HG02885 (cell line): ENCODE data around the gene CCNT1.
"Not testable (repeated sequence)": the region's sequence is repeated elsewhere in the genome, so short reads cannot be mapped to it uniquely, and the experiment has no call there.

ENCODE experiments used
- ATAC-seq: cut with Tn5 transposase; IDR thresholded peaks from one replicate; pipeline ENCODE4 v1.9.1; 2021; ENCODE audit warnings: mild to moderate bottlenecking; ENCODE audit not compliant: unreplicated experiment, poor library complexity

CCNT1 gene

GRCh38 chr12:48716493-48717251 is at the start of gene CCNT1:
Gene CCNT1, minus strand, starts transcription at chr12:48716707. Its CDS starts 32 bp downstream, at chr12:48716675.
- peak; percentile 98 for ATAC-seq

- ATAC-seq: peak; percentile 85
Observed at GRCh38 chr12:48765753-48766162, 49.3 kb upstream of the CCNT1 start.

GRCh38 chr12:48764521-48764920 is 48.0 kb upstream of the CCNT1 start:
- no peak for ATAC-seq

GRCh38 chr12:48758737-48759136 is 42.2 kb upstream of the CCNT1 start:
- ATAC-seq: no peak

- ATAC-seq: no peak
Observed at GRCh38 chr12:48758186-48758585, 41.7 kb upstream of the CCNT1 start.

GRCh38 chr12:48750769-48751356 is 34.4 kb upstream of the CCNT1 start:
- ATAC-seq: no peak

- ATAC-seq: no peak
Observed at GRCh38 chr12:48750215-48750614, 33.7 kb upstream of the CCNT1 start.

- no peak for ATAC-seq
Observed at GRCh38 chr12:48744251-48745008, 27.9 kb upstream of the CCNT1 start.

GRCh38 chr12:48739618-48740269 is 23.2 kb upstream of the CCNT1 start:
- ATAC-seq: no peak

- ATAC-seq: no peak
Observed at GRCh38 chr12:48736456-48736855, 19.9 kb upstream of the CCNT1 start.

GRCh38 chr12:48728807-48729206 is 12.3 kb upstream of the CCNT1 start:
- ATAC-seq: no peak

GRCh38 chr12:48720737-48721136 is 4.2 kb upstream of the CCNT1 start:
- not testable (repeated sequence) for ATAC-seq

GRCh38 chr12:48720171-48720570 is 3.7 kb upstream of the CCNT1 start:
- ATAC-seq: not testable (repeated sequence)

- ATAC-seq: not testable (repeated sequence)
Observed at GRCh38 chr12:48719002-48719401, 2.5 kb upstream of the CCNT1 start.

- ATAC-seq: peak; percentile 3
Observed at GRCh38 chr12:48717252-48717695, 767 bp upstream of the CCNT1 start.

GRCh38 chr12:48716168-48716492 is 377 bp downstream of the CCNT1 start:
- no peak for ATAC-seq

GRCh38 chr12:48712209-48712608 is 4.3 kb downstream of the CCNT1 start:
- ATAC-seq: no peak

GRCh38 chr12:48698822-48699221 is 17.7 kb downstream of the CCNT1 start:
- not testable (repeated sequence) for ATAC-seq

GRCh38 chr12:48696626-48697025 is 19.9 kb downstream of the CCNT1 start:
- ATAC-seq: no peak

GRCh38 chr12:48695859-48696258 is 20.6 kb downstream of the CCNT1 start:
- ATAC-seq: no peak

- ATAC-seq: no peak
Observed at GRCh38 chr12:48694038-48694437, 22.5 kb downstream of the CCNT1 start.
